ENCODE data around the gene NCAPG.

Gene NCAPG

GRCh38 chr4:17810260-17811077 is at the start of gene NCAPG, which contains the start of gene DCAF16:
Gene NCAPG (plus strand): TSS chr4:17810979. CDS start chr4:17811078, 99 bp downstream.
Gene DCAF16 (minus strand): TSS chr4:17810757. CDS start chr4:17804141, 6,616 bp downstream.
- DNase-seq (ENCODE audit: low spot score): peak; percentile 100

- DNase-seq (ENCODE audit: low spot score): no peak
Measured at GRCh38 chr4:17761062-17761461, 49.7 kb upstream of the NCAPG start.

DNA sequence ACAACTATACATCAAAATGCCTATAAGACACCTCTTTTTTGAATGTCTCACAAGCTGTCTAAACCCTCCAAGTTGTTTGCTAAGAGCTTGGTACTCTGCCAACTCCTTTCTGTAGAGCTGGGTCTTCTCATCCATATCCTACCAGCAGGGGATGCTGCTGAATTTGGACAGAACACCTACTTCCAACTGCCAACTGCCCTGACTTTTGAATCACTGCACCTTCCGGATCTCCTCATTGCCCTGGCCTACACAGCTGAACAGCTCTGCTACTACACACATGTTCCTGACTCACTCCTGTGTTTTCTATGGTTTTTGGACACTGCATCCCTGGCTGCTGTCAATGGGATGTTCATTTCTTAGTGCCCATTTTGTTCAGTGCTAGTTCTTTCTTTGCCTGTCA is 48.1 kb upstream of the NCAPG start:
- peak; percentile 24 for DNase-seq (ENCODE audit: low spot score)

DNA sequence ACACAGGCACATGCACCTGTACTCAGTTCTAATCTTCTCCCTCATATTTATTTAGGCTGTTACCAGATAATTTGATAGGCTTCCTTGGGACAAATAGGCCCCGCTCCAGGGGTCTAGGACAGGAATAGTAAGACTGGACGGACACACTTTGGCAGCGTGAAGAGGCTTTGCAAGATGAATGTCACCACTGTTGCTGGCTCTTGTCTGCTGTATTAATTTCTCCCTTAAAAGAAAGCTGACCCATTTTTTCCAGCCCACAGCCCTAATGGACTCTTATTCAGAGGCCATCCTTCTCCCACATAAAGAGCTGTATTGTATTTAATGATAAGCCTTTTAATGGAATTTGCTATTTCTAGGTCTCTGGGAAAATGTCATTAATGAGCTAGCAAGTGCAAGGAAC is 47.4 kb upstream of the NCAPG start:
- no peak for DNase-seq (ENCODE audit: low spot score)

DNA sequence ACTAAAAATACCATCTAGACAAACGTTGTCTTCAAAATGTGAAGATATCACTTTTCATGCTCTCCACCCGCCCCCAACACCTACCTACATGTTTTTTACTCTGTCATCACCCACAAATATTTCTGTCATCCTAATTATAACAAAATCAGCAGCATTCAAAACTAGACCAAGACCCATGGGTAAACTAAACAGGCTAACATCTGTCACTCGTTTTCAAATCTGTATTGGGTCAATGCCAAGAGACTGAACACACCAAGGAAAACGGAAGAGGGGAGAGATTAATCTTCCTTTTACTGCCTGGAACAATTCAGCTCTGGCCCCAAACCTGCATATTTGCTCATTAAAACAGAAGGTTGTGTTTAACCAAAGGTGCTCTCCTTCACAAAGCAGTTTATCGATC is 46.8 kb upstream of the NCAPG start:
- no peak for DNase-seq (ENCODE audit: low spot score)

- DNase-seq (ENCODE audit: low spot score): no peak
Measured at GRCh38 chr4:17765514-17766286, 45.1 kb upstream of the NCAPG start.

- no peak for DNase-seq (ENCODE audit: low spot score)
Measured at GRCh38 chr4:17766826-17767458, 43.8 kb upstream of the NCAPG start.

GRCh38 chr4:17769406-17770174 is 41.2 kb upstream of the NCAPG start:
- peak; percentile 30 for DNase-seq (ENCODE audit: low spot score)

- no peak for DNase-seq (ENCODE audit: low spot score)
Measured at GRCh38 chr4:17770845-17771244, 39.9 kb upstream of the NCAPG start.

DNA sequence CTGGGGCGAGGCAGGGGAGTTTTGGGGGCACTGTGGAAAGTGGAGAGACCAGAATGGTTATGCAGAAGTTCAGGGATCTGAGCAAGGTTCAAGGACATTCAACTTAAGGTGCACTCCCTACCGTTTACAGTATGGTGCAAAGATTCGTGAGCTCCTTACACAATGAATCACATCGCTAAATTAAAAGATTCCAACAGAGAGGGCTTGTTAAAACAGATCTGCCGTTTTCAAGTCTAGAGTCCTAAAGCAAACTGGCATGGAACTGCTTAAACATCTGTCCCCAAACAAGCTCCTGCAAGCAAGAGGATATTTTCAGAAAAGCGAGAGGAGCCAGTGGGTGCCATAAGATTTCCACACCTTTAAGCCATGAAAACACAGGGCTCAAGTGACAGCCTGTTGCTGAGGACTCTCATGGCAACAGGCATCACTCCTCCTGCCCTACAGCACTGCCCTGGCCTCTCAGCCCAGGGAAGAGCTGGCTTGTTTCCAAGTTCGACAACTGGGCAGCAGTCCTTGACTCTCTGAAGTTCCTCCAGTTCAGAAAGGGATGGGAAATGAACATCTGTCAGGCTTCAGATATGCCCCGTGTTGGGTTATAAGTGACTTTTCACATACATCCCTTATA is 39.4 kb upstream of the NCAPG start:
- no peak for DNase-seq (ENCODE audit: low spot score)

GRCh38 chr4:17773135-17773698 is 37.6 kb upstream of the NCAPG start:
- no peak for DNase-seq (ENCODE audit: low spot score)

GRCh38 chr4:17778431-17778830 is 32.3 kb upstream of the NCAPG start:
- no peak for DNase-seq (ENCODE audit: low spot score)

- DNase-seq (ENCODE audit: low spot score): no peak
Measured at GRCh38 chr4:17780501-17781299, 30.1 kb upstream of the NCAPG start.

DNA sequence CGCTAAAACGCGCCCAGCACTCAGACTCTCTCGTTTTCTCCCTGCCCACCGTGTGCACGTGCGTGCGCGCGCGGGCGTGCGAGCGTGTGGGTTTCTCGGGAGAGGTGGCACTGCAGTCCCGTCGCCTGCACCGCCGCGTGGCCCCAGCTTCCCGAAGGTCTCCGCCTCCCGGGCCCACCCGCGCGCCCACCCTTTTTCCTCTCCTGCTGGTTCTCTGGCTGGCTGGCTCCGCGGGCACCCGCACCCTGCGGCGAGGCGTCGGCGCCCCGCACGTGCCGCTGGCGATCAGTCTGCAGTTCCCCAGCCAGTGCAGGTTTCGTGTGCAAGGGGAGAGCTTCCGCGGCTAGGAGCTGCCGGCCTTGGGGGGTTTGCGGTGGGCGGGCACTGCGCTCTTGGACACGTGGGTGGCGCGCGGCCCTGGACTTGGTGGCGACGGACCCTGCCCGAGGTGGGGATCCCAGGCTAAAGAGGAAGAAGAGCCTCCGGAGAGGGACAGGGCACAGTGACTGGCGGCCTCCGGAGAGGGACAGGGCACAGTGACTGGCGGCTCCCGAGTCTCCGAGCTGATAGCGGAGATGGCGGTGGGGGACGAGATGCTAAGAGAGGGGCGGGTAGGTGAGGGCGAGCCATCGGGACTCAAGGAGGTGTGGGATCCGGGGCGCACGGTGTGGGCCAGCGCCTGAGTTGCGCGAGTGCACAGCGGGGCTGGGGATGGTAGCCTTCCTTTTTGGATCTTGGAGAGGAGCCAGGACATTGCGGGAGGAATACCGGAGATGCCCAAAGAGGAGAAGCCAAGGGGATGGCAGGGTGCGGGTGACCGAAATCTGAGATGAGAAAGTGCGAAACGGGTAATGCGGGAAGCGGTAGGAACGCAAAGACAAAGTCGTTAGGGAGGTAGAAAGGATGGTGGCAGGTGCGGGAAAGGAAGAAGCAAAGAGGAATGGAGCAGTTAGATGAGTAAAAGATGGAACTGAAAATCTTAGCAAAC is 29.2 kb upstream of the NCAPG start, which contains the start of gene FAM184B:
Gene FAM184B, minus strand, starts transcription at position 322 of the 988 bp plus-strand sequence. CDS start 322 bp downstream, outside the sequence.
- DNase-seq (ENCODE audit: low spot score): peak; percentile 15

- DNase-seq (ENCODE audit: low spot score): no peak
Measured at GRCh38 chr4:17785858-17786257, 24.9 kb upstream of the NCAPG start.

DNA sequence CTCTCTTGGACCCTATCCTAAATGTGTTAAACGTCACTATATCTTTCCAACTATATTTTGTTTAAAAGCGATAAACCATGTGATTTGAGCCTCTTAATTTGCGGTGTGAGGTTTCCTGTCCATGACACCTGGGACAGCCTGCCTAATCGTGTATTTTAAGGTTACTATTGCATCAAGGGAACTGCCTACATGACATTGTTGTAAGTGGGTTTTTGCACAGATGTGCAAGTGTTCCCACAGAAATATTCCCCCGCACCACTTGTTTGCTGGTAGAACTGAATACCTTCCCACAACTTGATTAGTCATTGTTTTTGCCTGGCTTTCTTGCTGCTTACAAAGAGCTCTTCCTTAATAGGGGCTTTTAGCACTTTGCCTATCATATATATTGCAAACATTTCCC is 24.2 kb upstream of the NCAPG start:
- no peak for DNase-seq (ENCODE audit: low spot score)

DNA sequence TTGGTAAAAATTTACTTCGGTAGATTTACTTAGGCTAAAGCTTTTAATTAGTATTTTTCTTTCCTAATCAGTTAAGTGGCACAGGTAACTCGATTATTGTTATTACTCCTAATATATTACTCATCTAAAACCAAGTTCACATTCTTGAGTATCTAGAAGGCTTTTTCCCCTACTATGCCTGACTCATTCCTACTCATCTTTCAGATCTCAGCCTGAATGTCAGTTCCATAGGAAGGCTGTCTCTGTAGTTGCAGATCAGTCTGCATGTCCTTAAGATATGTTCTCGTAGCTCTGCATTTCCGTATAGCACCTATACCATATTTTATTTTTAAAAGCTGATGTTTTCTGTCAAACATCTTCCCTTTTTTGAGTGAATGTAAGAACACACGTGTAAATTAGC is 23.5 kb upstream of the NCAPG start:
- DNase-seq (ENCODE audit: low spot score): no peak

GRCh38 chr4:17788956-17789355 is 21.8 kb upstream of the NCAPG start:
- no peak for DNase-seq (ENCODE audit: low spot score)

DNA sequence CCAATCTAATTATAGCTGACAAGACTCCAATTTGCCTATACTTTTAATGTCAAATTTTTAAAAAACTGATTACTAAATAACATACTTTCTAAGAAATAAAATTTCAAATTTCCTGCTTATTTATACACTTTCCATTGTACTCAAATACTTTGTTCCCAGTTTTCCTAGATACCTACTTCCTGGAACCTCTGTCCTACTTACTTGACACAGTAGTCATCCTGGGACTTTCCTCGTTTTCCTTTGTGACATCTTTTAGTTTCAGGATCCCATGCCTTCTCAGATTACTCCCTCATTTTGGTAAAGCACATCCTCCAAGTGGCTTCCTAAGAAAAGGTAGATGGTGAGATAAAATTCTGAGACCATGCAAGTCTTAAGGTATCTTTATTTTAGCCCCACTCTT is 16.0 kb upstream of the NCAPG start:
- DNase-seq (ENCODE audit: low spot score): no peak

Data from cerebellar cortex (tissue), 1 donor.